ENCODE measurements around the gene SMURF1. TPM values are rescaled to one million over a fixed set of nuclear protein-coding genes. Genes with fewer than 3 reads are reported as not detected.
A peak's percentile ranks its signal among the peaks of the same experiment; 100 is the strongest.

Gene SMURF1
- total RNA-seq, 1 donor from 2014 or later, result 9.9 TPM

- Histone ChIP-seq H3K27ac (ENCODE audit: low read depth, low read length) (peak overlapping the region; percentile 14), H3K36me3 (ENCODE audit: control insufficient read depth in 3 of 3, insufficient read depth in 3 of 3, low read length in 3 of 3) (peaks cover 0 to 2% (median 0%) of the 10 kb centered on the region in 3 donors)
Observed at GRCh38 chr7:99124236-99124635, 19.7 kb downstream of the SMURF1 start.

GRCh38 chr7:99123571-99124033 is 20.3 kb downstream of the SMURF1 start:
- H3K9me3 ChIP-seq (ENCODE audit: control insufficient read depth in 3 of 3, low read length in 3 of 3), result no peaks in the 10 kb centered on the region
- no peak overlapping the region for H3K9ac ChIP-seq (ENCODE audit: low read depth in 1 of 3, low read length in 3 of 3)
- peaks cover 0 to 2% (median 0%) of the 10 kb centered on the region in 3 donors for H3K36me3 ChIP-seq (ENCODE audit: control insufficient read depth in 3 of 3, insufficient read depth in 3 of 3, low read length in 3 of 3)
- peaks cover 12 to 30% (median 25%) of the 10 kb centered on the region in 3 donors for H3K4me1 ChIP-seq (ENCODE audit: control insufficient read depth in 3 of 3, insufficient read depth in 3 of 3, low read length in 3 of 3)
- H3K4me3 ChIP-seq (ENCODE audit: low read length in 3 of 3), result no peak overlapping the region
- H3K27me3 ChIP-seq (ENCODE audit: control insufficient read depth in 3 of 3, insufficient read depth in 3 of 3, low read length in 3 of 3), result no peaks in the 10 kb centered on the region
- peak overlapping the region; percentile 14 for H3K27ac ChIP-seq (ENCODE audit: low read depth, low read length)

More at GRCh38 chr7:99124236-99124635, 19.7 kb downstream of the SMURF1 start:
- Histone ChIP-seq H3K4me1 (ENCODE audit: control insufficient read depth in 3 of 3, insufficient read depth in 3 of 3, low read length in 3 of 3) (peaks cover 12 to 30% (median 24%) of the 10 kb centered on the region in 3 donors), H3K9ac (ENCODE audit: low read depth in 1 of 3, low read length in 3 of 3) (peak overlapping the region in 1 of 3 donors; percentile 17), H3K27me3 (ENCODE audit: control insufficient read depth in 3 of 3, insufficient read depth in 3 of 3, low read length in 3 of 3) (no peaks in the 10 kb centered on the region), H3K9me3 (ENCODE audit: control insufficient read depth in 3 of 3, low read length in 3 of 3) (no peaks in the 10 kb centered on the region), H3K4me3 (ENCODE audit: low read length in 3 of 3) (peak overlapping the region in 1 of 3 donors; percentile 18)

- H3K4me1 ChIP-seq (ENCODE audit: control insufficient read depth in 3 of 3, insufficient read depth in 3 of 3, low read length in 3 of 3), result peaks cover 12 to 30% (median 22%) of the 10 kb centered on the region in 3 donors
Observed at GRCh38 chr7:99122762-99123161, 21.1 kb downstream of the SMURF1 start.

GRCh38 chr7:99121496-99122021 is 22.3 kb downstream of the SMURF1 start:
- no peak overlapping the region for H3K9ac ChIP-seq (ENCODE audit: low read depth in 1 of 3, low read length in 3 of 3)
- no peak overlapping the region for H3K4me3 ChIP-seq (ENCODE audit: low read length in 3 of 3)

More at GRCh38 chr7:99122762-99123161, 21.1 kb downstream of the SMURF1 start:
- Histone ChIP-seq H3K27ac (ENCODE audit: low read depth, low read length) (no peak overlapping the region), H3K27me3 (ENCODE audit: control insufficient read depth in 3 of 3, insufficient read depth in 3 of 3, low read length in 3 of 3) (no peaks in the 10 kb centered on the region), H3K9me3 (ENCODE audit: control insufficient read depth in 3 of 3, low read length in 3 of 3) (no peaks in the 10 kb centered on the region), H3K4me3 (ENCODE audit: low read length in 3 of 3) (no peak overlapping the region), H3K36me3 (ENCODE audit: control insufficient read depth in 3 of 3, insufficient read depth in 3 of 3, low read length in 3 of 3) (peaks cover 0 to 2% (median 0%) of the 10 kb centered on the region in 3 donors), H3K9ac (ENCODE audit: low read depth in 1 of 3, low read length in 3 of 3) (no peak overlapping the region)

GRCh38 chr7:99120916-99121315 is 23.0 kb downstream of the SMURF1 start:
- Histone ChIP-seq H3K9me3 (ENCODE audit: control insufficient read depth in 3 of 3, low read length in 3 of 3) (no peaks in the 10 kb centered on the region), H3K9ac (ENCODE audit: low read depth in 1 of 3, low read length in 3 of 3) (no peak overlapping the region), H3K27ac (ENCODE audit: low read depth, low read length) (no peak overlapping the region), H3K4me3 (ENCODE audit: low read length in 3 of 3) (no peak overlapping the region), H3K4me1 (ENCODE audit: control insufficient read depth in 3 of 3, insufficient read depth in 3 of 3, low read length in 3 of 3) (peaks cover 12 to 26% (median 22%) of the 10 kb centered on the region in 3 donors), H3K27me3 (ENCODE audit: control insufficient read depth in 3 of 3, insufficient read depth in 3 of 3, low read length in 3 of 3) (no peaks in the 10 kb centered on the region), H3K36me3 (ENCODE audit: control insufficient read depth in 3 of 3, insufficient read depth in 3 of 3, low read length in 3 of 3) (peaks cover 0 to 2% (median 0%) of the 10 kb centered on the region in 3 donors)

More at GRCh38 chr7:99121496-99122021, 22.3 kb downstream of the SMURF1 start:
- no peak overlapping the region for H3K27ac ChIP-seq (ENCODE audit: low read depth, low read length)
- H3K27me3 ChIP-seq (ENCODE audit: control insufficient read depth in 3 of 3, insufficient read depth in 3 of 3, low read length in 3 of 3), result no peaks in the 10 kb centered on the region
- no peaks in the 10 kb centered on the region for H3K9me3 ChIP-seq (ENCODE audit: control insufficient read depth in 3 of 3, low read length in 3 of 3)
- H3K36me3 ChIP-seq (ENCODE audit: control insufficient read depth in 3 of 3, insufficient read depth in 3 of 3, low read length in 3 of 3), result peaks cover 0 to 2% (median 0%) of the 10 kb centered on the region in 3 donors
- H3K4me1 ChIP-seq (ENCODE audit: control insufficient read depth in 3 of 3, insufficient read depth in 3 of 3, low read length in 3 of 3), result peaks cover 12 to 26% (median 22%) of the 10 kb centered on the region in 3 donors

GRCh38 chr7:99120501-99120900 is 23.4 kb downstream of the SMURF1 start:
- Histone ChIP-seq H3K4me1 (ENCODE audit: control insufficient read depth in 3 of 3, insufficient read depth in 3 of 3, low read length in 3 of 3) (peaks cover 12 to 23% (median 22%) of the 10 kb centered on the region in 3 donors), H3K9ac (ENCODE audit: low read depth in 1 of 3, low read length in 3 of 3) (no peak overlapping the region), H3K27ac (ENCODE audit: low read depth, low read length) (no peak overlapping the region), H3K27me3 (ENCODE audit: control insufficient read depth in 3 of 3, insufficient read depth in 3 of 3, low read length in 3 of 3) (no peaks in the 10 kb centered on the region), H3K9me3 (ENCODE audit: control insufficient read depth in 3 of 3, low read length in 3 of 3) (no peaks in the 10 kb centered on the region), H3K36me3 (ENCODE audit: control insufficient read depth in 3 of 3, insufficient read depth in 3 of 3, low read length in 3 of 3) (peaks cover 0 to 2% (median 0%) of the 10 kb centered on the region in 3 donors), H3K4me3 (ENCODE audit: low read length in 3 of 3) (no peak overlapping the region)

- Histone ChIP-seq H3K4me1 (ENCODE audit: control insufficient read depth in 3 of 3, insufficient read depth in 3 of 3, low read length in 3 of 3) (peaks cover 3 to 13% (median 6%) of the 10 kb centered on the region in 3 donors), H3K4me3 (ENCODE audit: low read length in 3 of 3) (no peak overlapping the region), H3K9ac (ENCODE audit: low read depth in 1 of 3, low read length in 3 of 3) (no peak overlapping the region), H3K9me3 (ENCODE audit: control insufficient read depth in 3 of 3, low read length in 3 of 3) (no peaks in the 10 kb centered on the region), H3K27ac (ENCODE audit: low read depth, low read length) (no peak overlapping the region), H3K27me3 (ENCODE audit: control insufficient read depth in 3 of 3, insufficient read depth in 3 of 3, low read length in 3 of 3) (no peaks in the 10 kb centered on the region), H3K36me3 (ENCODE audit: control insufficient read depth in 3 of 3, insufficient read depth in 3 of 3, low read length in 3 of 3) (peaks cover 0 to 2% (median 0%) of the 10 kb centered on the region in 3 donors)
Observed at GRCh38 chr7:99118077-99118476, 25.8 kb downstream of the SMURF1 start.

GRCh38 chr7:99116144-99116543 is 27.8 kb downstream of the SMURF1 start:
- H3K4me3 ChIP-seq (ENCODE audit: low read length in 3 of 3), result no peak overlapping the region
- H3K27ac ChIP-seq (ENCODE audit: low read depth, low read length), result no peak overlapping the region
- H3K9me3 ChIP-seq (ENCODE audit: control insufficient read depth in 3 of 3, low read length in 3 of 3), result no peaks in the 10 kb centered on the region
- H3K27me3 ChIP-seq (ENCODE audit: control insufficient read depth in 3 of 3, insufficient read depth in 3 of 3, low read length in 3 of 3), result no peaks in the 10 kb centered on the region
- peaks cover 8 to 13% (median 11%) of the 10 kb centered on the region in 3 donors for H3K4me1 ChIP-seq (ENCODE audit: control insufficient read depth in 3 of 3, insufficient read depth in 3 of 3, low read length in 3 of 3)
- H3K36me3 ChIP-seq (ENCODE audit: control insufficient read depth in 3 of 3, insufficient read depth in 3 of 3, low read length in 3 of 3), result peaks cover 0 to 2% (median 0%) of the 10 kb centered on the region in 3 donors
- H3K9ac ChIP-seq (ENCODE audit: low read depth in 1 of 3, low read length in 3 of 3), result no peak overlapping the region

GRCh38 chr7:99115379-99115778 is 28.5 kb downstream of the SMURF1 start:
- peaks cover 7 to 13% (median 8%) of the 10 kb centered on the region in 3 donors for H3K4me1 ChIP-seq (ENCODE audit: control insufficient read depth in 3 of 3, insufficient read depth in 3 of 3, low read length in 3 of 3)
- H3K4me3 ChIP-seq (ENCODE audit: low read length in 3 of 3), result no peak overlapping the region
- no peaks in the 10 kb centered on the region for H3K27me3 ChIP-seq (ENCODE audit: control insufficient read depth in 3 of 3, insufficient read depth in 3 of 3, low read length in 3 of 3)
- H3K27ac ChIP-seq (ENCODE audit: low read depth, low read length), result no peak overlapping the region
- H3K9ac ChIP-seq (ENCODE audit: low read depth in 1 of 3, low read length in 3 of 3), result no peak overlapping the region
- no peaks in the 10 kb centered on the region for H3K9me3 ChIP-seq (ENCODE audit: control insufficient read depth in 3 of 3, low read length in 3 of 3)
- H3K36me3 ChIP-seq (ENCODE audit: control insufficient read depth in 3 of 3, insufficient read depth in 3 of 3, low read length in 3 of 3), result peaks cover 0 to 2% (median 0%) of the 10 kb centered on the region in 3 donors

- Histone ChIP-seq H3K27ac (ENCODE audit: low read depth, low read length) (no peak overlapping the region), H3K9ac (ENCODE audit: low read depth in 1 of 3, low read length in 3 of 3) (no peak overlapping the region), H3K36me3 (ENCODE audit: control insufficient read depth in 3 of 3, insufficient read depth in 3 of 3, low read length in 3 of 3) (no peaks in the 10 kb centered on the region), H3K4me3 (ENCODE audit: low read length in 3 of 3) (no peak overlapping the region), H3K4me1 (ENCODE audit: control insufficient read depth in 3 of 3, insufficient read depth in 3 of 3, low read length in 3 of 3) (peaks cover 10 to 17% (median 11%) of the 10 kb centered on the region in 3 donors), H3K27me3 (ENCODE audit: control insufficient read depth in 3 of 3, insufficient read depth in 3 of 3, low read length in 3 of 3) (no peaks in the 10 kb centered on the region), H3K9me3 (ENCODE audit: control insufficient read depth in 3 of 3, low read length in 3 of 3) (no peaks in the 10 kb centered on the region)
Observed at GRCh38 chr7:99112979-99113378, 30.9 kb downstream of the SMURF1 start.
